ENCODE measurements around the gene TPRA1.

- TF ChIP-seq EZH2phosphoT487 (IDR thresholded peaks at IDR 0.05), result no peak
- TF ChIP-seq, protein P1, sequence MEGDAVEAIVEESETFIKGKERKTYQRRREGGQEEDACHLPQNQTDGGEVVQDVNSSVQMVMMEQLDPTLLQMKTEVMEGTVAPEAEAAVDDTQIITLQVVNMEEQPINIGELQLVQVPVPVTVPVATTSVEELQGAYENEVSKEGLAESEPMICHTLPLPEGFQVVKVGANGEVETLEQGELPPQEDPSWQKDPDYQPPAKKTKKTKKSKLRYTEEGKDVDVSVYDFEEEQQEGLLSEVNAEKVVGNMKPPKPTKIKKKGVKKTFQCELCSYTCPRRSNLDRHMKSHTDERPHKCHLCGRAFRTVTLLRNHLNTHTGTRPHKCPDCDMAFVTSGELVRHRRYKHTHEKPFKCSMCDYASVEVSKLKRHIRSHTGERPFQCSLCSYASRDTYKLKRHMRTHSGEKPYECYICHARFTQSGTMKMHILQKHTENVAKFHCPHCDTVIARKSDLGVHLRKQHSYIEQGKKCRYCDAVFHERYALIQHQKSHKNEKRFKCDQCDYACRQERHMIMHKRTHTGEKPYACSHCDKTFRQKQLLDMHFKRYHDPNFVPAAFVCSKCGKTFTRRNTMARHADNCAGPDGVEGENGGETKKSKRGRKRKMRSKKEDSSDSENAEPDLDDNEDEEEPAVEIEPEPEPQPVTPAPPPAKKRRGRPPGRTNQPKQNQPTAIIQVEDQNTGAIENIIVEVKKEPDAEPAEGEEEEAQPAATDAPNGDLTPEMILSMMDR (IDR thresholded peaks at IDR 0.05), result no peak
These were observed 15.7 kb upstream of the TPRA1 start for GRCh38 chr3:127606086-127606805.

Measured in neural progenitor cell (in vitro differentiated cells).